ENCODE data around the gene KRTAP5-6.

KRTAP5-6 gene

GRCh38 chr11:1742869-1743584 lies 46.0 kb downstream of the KRTAP5-6 start:
- Histone ChIP-seq H2BK120ac (ENCODE audit: low read depth, low read length) (no peak overlapping the region), H4K91ac (ENCODE audit: low read length) (no peak overlapping the region)
- 92% methylated on average over 3 of the region's 3 CpGs for WGBS

GRCh38 chr11:1743585-1744136 lies 46.7 kb downstream of the KRTAP5-6 start:
- no peak overlapping the region for H4K8ac ChIP-seq (ENCODE audit: low read length)
- no peak overlapping the region for H3K4me3 ChIP-seq (ENCODE audit: insufficient read depth in 1 of 2, low read depth in 1 of 2, low read length in 2 of 2)
- H3K27me3 ChIP-seq (ENCODE audit: control insufficient read depth in 1 of 2, insufficient read depth in 1 of 2, low read length in 2 of 2): peaks cover 9 to 37% of the 10 kb centered on the region in 2 experiments
- H2BK120ac ChIP-seq (ENCODE audit: low read depth, low read length): no peak overlapping the region
- no peak overlapping the region for H2AK5ac ChIP-seq (ENCODE audit: low read length, severe bottlenecking)
- no peak overlapping the region for H3K18ac ChIP-seq (ENCODE audit: low read depth in 1 of 2, low read length in 2 of 2)
- no peak overlapping the region for H4K91ac ChIP-seq (ENCODE audit: low read length)
- no peaks in the 10 kb centered on the region for H3K9me3 ChIP-seq (ENCODE audit: control insufficient read depth, low read length)
- no peak overlapping the region for H2BK5ac ChIP-seq (ENCODE audit: low read depth, low read length, poor library complexity, severe bottlenecking)
- no peak overlapping the region for H3K4me2 ChIP-seq (ENCODE audit: low read length, poor library complexity, severe bottlenecking)
- 84% methylated on average over 10 of the region's 10 CpGs for WGBS
- no peak overlapping the region for H3K27ac ChIP-seq (ENCODE audit: low read length, poor library complexity, severe bottlenecking)
- no peak for DNase-seq
- H3K9ac ChIP-seq (ENCODE audit: low read length): no peak overlapping the region
- H3K4me1 ChIP-seq (ENCODE audit: control insufficient read depth, insufficient read depth, low read depth, low read length): peaks cover 6% of the 10 kb centered on the region
- no peak overlapping the region for H3K4ac ChIP-seq (ENCODE audit: low read depth in 1 of 2, low read length in 2 of 2)
- H2AFZ ChIP-seq (ENCODE audit: low read depth, low read length): no peak overlapping the region
- no peaks in the 10 kb centered on the region for H3K79me1 ChIP-seq (replicated peaks; ENCODE audit: low read length, poor library complexity, severe bottlenecking)
- H3K14ac ChIP-seq (ENCODE audit: low read length in 2 of 2): no peak overlapping the region
- no peak overlapping the region for H2BK12ac ChIP-seq (ENCODE audit: low read length in 2 of 2)
- peaks cover 11 to 13% of the 10 kb centered on the region in 2 experiments for H3K36me3 ChIP-seq (ENCODE audit: control insufficient read depth in 1 of 2, insufficient read depth in 2 of 2, low read depth in 1 of 2, low read length in 2 of 2)
- H3K23ac ChIP-seq (ENCODE audit: low read length in 2 of 2): no peak overlapping the region
- no peak overlapping the region for H2BK15ac ChIP-seq (ENCODE audit: low read depth, poor library complexity, severe bottlenecking)

More at GRCh38 chr11:1742869-1743584, 46.0 kb downstream of the KRTAP5-6 start:
- no peak overlapping the region for H3K27ac ChIP-seq (ENCODE audit: low read length, poor library complexity, severe bottlenecking)
- H3K36me3 ChIP-seq (ENCODE audit: control insufficient read depth in 1 of 2, insufficient read depth in 2 of 2, low read depth in 1 of 2, low read length in 2 of 2): peaks cover 11 to 13% of the 10 kb centered on the region in 2 experiments
- no peak overlapping the region for H3K14ac ChIP-seq (ENCODE audit: low read length in 2 of 2)
- no peak overlapping the region for H2AFZ ChIP-seq (ENCODE audit: low read depth, low read length)
- no peak overlapping the region for H3K9ac ChIP-seq (ENCODE audit: low read length)
- no peak overlapping the region for H2BK5ac ChIP-seq (ENCODE audit: low read depth, low read length, poor library complexity, severe bottlenecking)
- no peak overlapping the region for H2BK12ac ChIP-seq (ENCODE audit: low read length in 2 of 2)
- no peak overlapping the region for H4K8ac ChIP-seq (ENCODE audit: low read length)
- H3K18ac ChIP-seq (ENCODE audit: low read depth in 1 of 2, low read length in 2 of 2): no peak overlapping the region
- no peak overlapping the region for H3K4ac ChIP-seq (ENCODE audit: low read depth in 1 of 2, low read length in 2 of 2)
- no peaks in the 10 kb centered on the region for H3K4me1 ChIP-seq (ENCODE audit: control insufficient read depth, insufficient read depth, low read depth, low read length)
- H3K27me3 ChIP-seq (ENCODE audit: control insufficient read depth in 1 of 2, insufficient read depth in 1 of 2, low read length in 2 of 2): peaks cover 9 to 32% of the 10 kb centered on the region in 2 experiments
- no peak for DNase-seq
- H3K4me2 ChIP-seq (ENCODE audit: low read length, poor library complexity, severe bottlenecking): no peak overlapping the region
- H2AK5ac ChIP-seq (ENCODE audit: low read length, severe bottlenecking): no peak overlapping the region
- no peak overlapping the region for H3K23ac ChIP-seq (ENCODE audit: low read length in 2 of 2)
- H3K4me3 ChIP-seq (ENCODE audit: insufficient read depth in 1 of 2, low read depth in 1 of 2, low read length in 2 of 2): no peak overlapping the region
- H3K79me1 ChIP-seq (replicated peaks; ENCODE audit: low read length, poor library complexity, severe bottlenecking): no peaks in the 10 kb centered on the region
- peaks cover 5% of the 10 kb centered on the region for H3K9me3 ChIP-seq (ENCODE audit: control insufficient read depth, low read length)
- H2BK15ac ChIP-seq (ENCODE audit: low read depth, poor library complexity, severe bottlenecking): no peak overlapping the region

GRCh38 chr11:1744137-1744886 lies 47.3 kb downstream of the KRTAP5-6 start:
- no peak overlapping the region for H3K27ac ChIP-seq (ENCODE audit: low read length, poor library complexity, severe bottlenecking)
- no peak overlapping the region for H3K4ac ChIP-seq (ENCODE audit: low read depth in 1 of 2, low read length in 2 of 2)
- H3K36me3 ChIP-seq (ENCODE audit: control insufficient read depth in 1 of 2, insufficient read depth in 2 of 2, low read depth in 1 of 2, low read length in 2 of 2): peaks cover 11 to 13% of the 10 kb centered on the region in 2 experiments
- no peak overlapping the region for H3K4me2 ChIP-seq (ENCODE audit: low read length, poor library complexity, severe bottlenecking)
- H3K18ac ChIP-seq (ENCODE audit: low read depth in 1 of 2, low read length in 2 of 2): no peak overlapping the region
- no peak overlapping the region for H3K23ac ChIP-seq (ENCODE audit: low read length in 2 of 2)
- H2BK120ac ChIP-seq (ENCODE audit: low read depth, low read length): no peak overlapping the region
- peaks cover 13% of the 10 kb centered on the region for H3K4me1 ChIP-seq (ENCODE audit: control insufficient read depth, insufficient read depth, low read depth, low read length)
- no peak overlapping the region for H2AFZ ChIP-seq (ENCODE audit: low read depth, low read length)
- no peak overlapping the region for H4K8ac ChIP-seq (ENCODE audit: low read length)
- H4K91ac ChIP-seq (ENCODE audit: low read length): no peak overlapping the region
- DNase-seq: no peak
- H2AK5ac ChIP-seq (ENCODE audit: low read length, severe bottlenecking): no peak overlapping the region
- WGBS: 89% methylated on average over 23 of the region's 23 CpGs
- no peak overlapping the region for H2BK15ac ChIP-seq (ENCODE audit: low read depth, poor library complexity, severe bottlenecking)
- no peak overlapping the region for H2BK5ac ChIP-seq (ENCODE audit: low read depth, low read length, poor library complexity, severe bottlenecking)
- H3K9me3 ChIP-seq (ENCODE audit: control insufficient read depth, low read length): no peaks in the 10 kb centered on the region
- no peak overlapping the region for H3K4me3 ChIP-seq (ENCODE audit: insufficient read depth in 1 of 2, low read depth in 1 of 2, low read length in 2 of 2)
- H3K14ac ChIP-seq (ENCODE audit: low read length in 2 of 2): no peak overlapping the region
- no peak overlapping the region for H2BK12ac ChIP-seq (ENCODE audit: low read length in 2 of 2)
- no peak overlapping the region for H3K9ac ChIP-seq (ENCODE audit: low read length)
- no peaks in the 10 kb centered on the region for H3K79me1 ChIP-seq (replicated peaks; ENCODE audit: low read length, poor library complexity, severe bottlenecking)
- H3K27me3 ChIP-seq (ENCODE audit: control insufficient read depth in 1 of 2, insufficient read depth in 1 of 2, low read length in 2 of 2): peaks cover 5 to 38% of the 10 kb centered on the region in 2 experiments
